Tibial nerve (tissue), 3 donors: Measurements from ENCODE around the gene BCAS1.

Experiments used
- CTCF ChIP-seq, 5 experiments: fragments of 200-600 bp in 3 of 5; fragments of 450-650 bp in 2 of 5; sonication (generic) in 3 of 5; IDR thresholded peaks; one replicate each; pipeline ENCODE4 v1.5.1; 2016 to 2019; ENCODE audit warnings: antibody characterized with exemption in 5 of 5, mild to moderate bottlenecking in 3 of 5, moderate library complexity in 2 of 5
- POLR2A ChIP-seq, 2 donors: fragments of 450-650 bp; IDR thresholded peaks; one replicate each; pipeline ENCODE4 v1.6.1; 2017; ENCODE audit warnings: antibody characterized with exemption in 2 of 2, mild to moderate bottlenecking in 2 of 2, moderate library complexity in 2 of 2

- TF ChIP-seq CTCF (IDR thresholded peaks at IDR 0.05), result no peak
- TF ChIP-seq POLR2A (IDR thresholded peaks at IDR 0.05), result no peak
Measured at GRCh38 chr20:54102543-54102942, 32.1 kb upstream of the BCAS1 start.
